ENCODE measurements around the gene BRD9.

DNA sequence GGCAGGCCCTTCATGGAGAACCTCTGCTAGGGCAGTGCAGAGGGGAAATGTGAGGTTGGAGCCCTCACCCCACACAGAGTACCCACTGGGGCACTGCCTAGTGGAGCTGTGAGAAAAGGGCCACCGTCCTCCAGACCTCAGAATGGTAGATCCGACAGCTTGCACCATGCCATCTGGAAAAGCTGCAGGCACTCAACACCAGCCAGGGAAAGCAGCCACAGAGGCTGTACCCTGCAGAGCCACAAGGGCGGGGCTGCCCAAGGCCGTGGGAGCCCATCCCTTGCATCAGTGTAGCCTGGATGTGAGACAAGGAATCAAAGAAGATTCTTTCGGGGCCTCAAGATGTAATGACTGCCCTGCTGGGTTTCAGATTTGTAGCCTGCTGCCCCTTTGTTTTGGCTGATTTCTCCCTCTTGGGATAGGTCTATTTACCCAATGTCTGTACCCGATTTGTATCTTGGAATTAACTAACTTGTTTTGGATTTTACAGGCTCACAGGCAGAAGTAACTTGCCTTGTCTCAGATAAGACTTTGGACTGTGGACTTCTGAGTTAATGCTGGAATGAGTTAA, 25.2 kb downstream of the BRD9 start:
- TF ChIP-seq, protein P1, sequence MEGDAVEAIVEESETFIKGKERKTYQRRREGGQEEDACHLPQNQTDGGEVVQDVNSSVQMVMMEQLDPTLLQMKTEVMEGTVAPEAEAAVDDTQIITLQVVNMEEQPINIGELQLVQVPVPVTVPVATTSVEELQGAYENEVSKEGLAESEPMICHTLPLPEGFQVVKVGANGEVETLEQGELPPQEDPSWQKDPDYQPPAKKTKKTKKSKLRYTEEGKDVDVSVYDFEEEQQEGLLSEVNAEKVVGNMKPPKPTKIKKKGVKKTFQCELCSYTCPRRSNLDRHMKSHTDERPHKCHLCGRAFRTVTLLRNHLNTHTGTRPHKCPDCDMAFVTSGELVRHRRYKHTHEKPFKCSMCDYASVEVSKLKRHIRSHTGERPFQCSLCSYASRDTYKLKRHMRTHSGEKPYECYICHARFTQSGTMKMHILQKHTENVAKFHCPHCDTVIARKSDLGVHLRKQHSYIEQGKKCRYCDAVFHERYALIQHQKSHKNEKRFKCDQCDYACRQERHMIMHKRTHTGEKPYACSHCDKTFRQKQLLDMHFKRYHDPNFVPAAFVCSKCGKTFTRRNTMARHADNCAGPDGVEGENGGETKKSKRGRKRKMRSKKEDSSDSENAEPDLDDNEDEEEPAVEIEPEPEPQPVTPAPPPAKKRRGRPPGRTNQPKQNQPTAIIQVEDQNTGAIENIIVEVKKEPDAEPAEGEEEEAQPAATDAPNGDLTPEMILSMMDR (IDR thresholded peaks at IDR 0.05) = no peak
- TF ChIP-seq POLR2A (IDR thresholded peaks at IDR 0.05) = no peak

All from body of pancreas (tissue), 4 donors.